Kidney (tissue), 14 donors: Measurements from ENCODE around the gene MRTFA. TPM values are rescaled to one million over a fixed set of nuclear protein-coding genes. Genes with fewer than 3 reads are reported as not detected.

ENCODE experiments used
- DNase-seq, 5 donors: peaks; one replicate each; pipeline ENCODE4 v3.0.0-alpha.2; 2013 to 2020
- FAIRE-seq: peaks from 2 replicates; lab custom pipeline; 2012; peaks lifted over from hg19 to GRCh38; lab: Jason Lieb, UNC
- H3K27ac ChIP-seq, 2 donors: one replicate each; pipeline ENCODE4 v1.7.0; 2013; ENCODE audit warnings: low read depth in 2 of 2, low read length in 2 of 2, inconsistent platforms in 1 of 2
- H3K27me3 ChIP-seq: one replicate; pipeline ENCODE4 v1.7.1; 2013; ENCODE audit warnings: low read length, inconsistent platforms; ENCODE audit not compliant: control insufficient read depth, insufficient read depth
- H3K36me3 ChIP-seq, 3 donors: one replicate each; pipeline versions ENCODE4 v1.7.0 to v1.7.1; 2013; ENCODE audit warnings: low read length in 3 of 3, control low read depth in 1 of 3, inconsistent platforms in 1 of 3; ENCODE audit not compliant: insufficient read depth in 3 of 3, control insufficient read depth in 2 of 3
- H3K4me1 ChIP-seq, 3 donors: one replicate each; pipeline versions ENCODE4 v1.7.0 to v1.7.1; 2013; ENCODE audit warnings: low read length in 3 of 3, inconsistent platforms in 1 of 3, low read depth in 1 of 3; ENCODE audit not compliant: control insufficient read depth in 2 of 3, insufficient read depth in 2 of 3
- H3K4me3 ChIP-seq, 3 donors: one replicate each; pipeline versions ENCODE4 v1.7.0 to v1.8.1; 2013; ENCODE audit warnings: low read length in 3 of 3, control low read depth in 1 of 3, inconsistent platforms in 1 of 3
- H3K9ac ChIP-seq, 3 donors: one replicate each; pipeline versions ENCODE4 v1.7.0 to v1.7.1; 2013; ENCODE audit warnings: low read length in 3 of 3, control low read depth in 1 of 3, inconsistent platforms in 1 of 3
- H3K9me3 ChIP-seq, 3 donors: one replicate each; pipeline versions ENCODE4 v1.7.0 to v1.7.1; 2013; ENCODE audit warnings: low read length in 3 of 3, control low read depth in 1 of 3, inconsistent platforms in 1 of 3; ENCODE audit not compliant: control insufficient read depth in 2 of 3, insufficient read depth in 1 of 3
- CTCF ChIP-seq: IDR thresholded peaks from 3 replicates; pipeline ENCODE4 v1.5.1; 2012; ENCODE audit warnings: mild to moderate bottlenecking, moderate library complexity, borderline replicate concordance; ENCODE audit not compliant: insufficient read depth; ENCODE audit errors: extremely low read depth
- intact Hi-C: fragments of 100-400 bp; cut with DNase I; formaldehyde crosslinking; loops from one replicate; pipeline ENCODE4 v1.11.1; 2022
- polyA plus RNA-seq: library from polyadenylated mRNA; stranded (reverse); fragments of 350-450 nt; fragmentation: Illumina TruSeq; extraction: RNeasy Lipid Tissue Mini Kit (QIAGEN cat#74804); gene quantifications from one replicate; pipeline ENCODE4 v1.2.3, GENCODE V29; 2014; ENCODE audit warnings: low read depth, low replicate concordance; ENCODE audit not compliant: insufficient read depth
- total RNA-seq: library from RNA; stranded (reverse); fragmentation: NEBNext Ultra II Directional; extraction: Animal tissue kit (Norgen Biotek cat#: 25700); gene quantifications from one replicate; pipeline ENCODE4 v1.2.1, GENCODE V29; 2021
- donor health status: control.
- donor health status: control.
- donor health status: control.
- donor health status: control.
- donor health status: control.
- donor health status: DM: yes; HTN: yes; CAD: no.
- donor health status: Normal renal cell carcinoma (clear cell type).

MRTFA gene
- total and polyA plus RNA-seq, 2 donors from 2014 or later: 12.5 to 59.9 TPM

GRCh38 chr22:40452730-40453487, 183.6 kb downstream of the MRTFA start:
- TF ChIP-seq CTCF: no peak
- H3K4me1 ChIP-seq: peaks cover 0 to 7% (median 4%) of the 10 kb centered on the region in 3 donors
- no peak overlapping the region for H3K9ac ChIP-seq
- H3K9me3 ChIP-seq: no peaks in the 10 kb centered on the region
- no peak overlapping the region for H3K27ac ChIP-seq
- FAIRE-seq (no peak), DNase-seq (peak in 1 of 5 donors; percentile 60)
- H3K27me3 ChIP-seq: no peaks in the 10 kb centered on the region
- intact Hi-C loops: no loop called here
- no peak overlapping the region for H3K4me3 ChIP-seq
- H3K36me3 ChIP-seq: no peaks in the 10 kb centered on the region

- peaks cover 0 to 7% (median 4%) of the 10 kb centered on the region in 3 donors for H3K4me1 ChIP-seq
- H3K9ac ChIP-seq: no peak overlapping the region
- H3K4me3 ChIP-seq: no peak overlapping the region
- FAIRE-seq: no peak
- DNase-seq: no peak
- no peaks in the 10 kb centered on the region for H3K27me3 ChIP-seq
- no peaks in the 10 kb centered on the region for H3K36me3 ChIP-seq
- no peaks in the 10 kb centered on the region for H3K9me3 ChIP-seq
- intact Hi-C loops: no loop called here
- TF ChIP-seq CTCF: no peak
- H3K27ac ChIP-seq: no peak overlapping the region
Measured at GRCh38 chr22:40451210-40451609, 185.3 kb downstream of the MRTFA start.

- Histone ChIP-seq H3K4me1 (peaks cover 0 to 7% (median 4%) of the 10 kb centered on the region in 3 donors), H3K4me3 (no peak overlapping the region), H3K9ac (no peak overlapping the region), H3K27me3 (no peaks in the 10 kb centered on the region), H3K9me3 (no peaks in the 10 kb centered on the region), H3K27ac (no peak overlapping the region), H3K36me3 (no peaks in the 10 kb centered on the region)
- no peak for FAIRE-seq
- intact Hi-C loops: no loop called here
- TF ChIP-seq CTCF: no peak
- DNase-seq: no peak
Measured at GRCh38 chr22:40450616-40451015, 185.9 kb downstream of the MRTFA start.

- DNase-seq: no peak
Measured at GRCh38 chr22:40449676-40450035, 186.9 kb downstream of the MRTFA start.

More at GRCh38 chr22:40449676-40450035, 186.9 kb downstream of the MRTFA start:
- no peak for FAIRE-seq
- no peaks in the 10 kb centered on the region for H3K27me3 ChIP-seq
- no peak overlapping the region for H3K27ac ChIP-seq
- no peaks in the 10 kb centered on the region for H3K9me3 ChIP-seq
- no peak overlapping the region for H3K4me3 ChIP-seq
- TF ChIP-seq CTCF: no peak
- no peak overlapping the region for H3K9ac ChIP-seq
- H3K36me3 ChIP-seq: no peaks in the 10 kb centered on the region
- peaks cover 0 to 7% (median 4%) of the 10 kb centered on the region in 3 donors for H3K4me1 ChIP-seq
- intact Hi-C loops: no loop called here
